Neuronal stem cell (in vitro differentiated cells): Measurements from ENCODE around the gene ASH1L.
A peak's percentile ranks its signal among the peaks of the same experiment; 100 is the strongest.

Experiments
- DNase-seq: peaks from one replicate; pipeline ENCODE4 v3.0.0-alpha.2; 2013; ENCODE audit warnings: low spot score
- H2AFZ ChIP-seq: one replicate; pipeline ENCODE4 v1.6.1; 2013; ENCODE audit warnings: mild to moderate bottlenecking, low read length, inconsistent platforms
- H2AK5ac ChIP-seq: 2 replicates; pipeline ENCODE4 v1.6.1; 2013; ENCODE audit warnings: low read depth, mild to moderate bottlenecking, inconsistent platforms, low read length, moderate library complexity, mixed read lengths
- H2BK120ac ChIP-seq: 2 replicates; pipeline ENCODE4 v1.6.1; 2013; ENCODE audit warnings: low read depth, mild to moderate bottlenecking, inconsistent platforms, low read length, moderate library complexity, mixed read lengths
- H2BK12ac ChIP-seq: one replicate; pipeline ENCODE4 v1.6.1; 2013; ENCODE audit warnings: low read length, inconsistent platforms
- H2BK15ac ChIP-seq: 2 replicates; pipeline ENCODE4 v1.6.1; 2013; ENCODE audit warnings: mild to moderate bottlenecking, low read length, inconsistent platforms, mixed read lengths
- H2BK5ac ChIP-seq: one replicate; pipeline ENCODE4 v1.6.1; 2013; ENCODE audit warnings: inconsistent platforms, mild to moderate bottlenecking, low read length, moderate library complexity
- H3K14ac ChIP-seq: one replicate; pipeline ENCODE4 v1.6.1; 2013; ENCODE audit warnings: low read length, inconsistent platforms
- H3K18ac ChIP-seq: 2 replicates; pipeline ENCODE4 v1.6.1; 2013; ENCODE audit warnings: low read length, inconsistent platforms
- H3K23ac ChIP-seq: 2 replicates; pipeline ENCODE4 v1.6.1; 2013; ENCODE audit warnings: low read depth, mild to moderate bottlenecking, mixed read lengths, low read length, inconsistent platforms; ENCODE audit not compliant: poor library complexity
- H3K27ac ChIP-seq: replicated peaks from 3 replicates; pipeline ENCODE4 v1.5.1; 2013; ENCODE audit warnings: low read length, inconsistent platforms
- H3K27me3 ChIP-seq, 3 experiments: 2 replicates each; pipeline ENCODE4 v1.6.1; 2013; ENCODE audit warnings: low read length in 3 of 3, mild to moderate bottlenecking in 2 of 3, inconsistent platforms in 1 of 3, low read depth in 1 of 3, mixed read lengths in 1 of 3, moderate library complexity in 1 of 3; ENCODE audit not compliant: control insufficient read depth in 3 of 3, insufficient read depth in 3 of 3
- H3K36me3 ChIP-seq, 2 donors: replicated peaks in 1 of 2; 2 replicates each; pipeline ENCODE4 v1.6.1; 2013; ENCODE audit warnings: low read length in 2 of 2; ENCODE audit not compliant: control insufficient read depth in 2 of 2, insufficient read depth in 2 of 2
- H3K4ac ChIP-seq: 2 replicates; pipeline ENCODE4 v1.6.1; 2013; ENCODE audit warnings: inconsistent platforms, mild to moderate bottlenecking, low read length, moderate library complexity
- H3K4me1 ChIP-seq, 2 donors: 1 replicate in 1 of 2; 2 replicates in 1 of 2; pipeline ENCODE4 v1.6.1; 2013; ENCODE audit warnings: low read length in 2 of 2, low read depth in 1 of 2; ENCODE audit not compliant: control insufficient read depth in 2 of 2, insufficient read depth in 1 of 2
- H3K4me2 ChIP-seq: one replicate; pipeline ENCODE4 v1.6.1; 2013; ENCODE audit warnings: mild to moderate bottlenecking, low read length, inconsistent platforms; ENCODE audit not compliant: insufficient read depth, poor library complexity, severe bottlenecking
- H3K4me3 ChIP-seq, 2 donors: 2 replicates each; pipeline ENCODE4 v1.5.1; 2013; ENCODE audit warnings: low read length in 2 of 2, mild to moderate bottlenecking in 2 of 2, inconsistent platforms in 1 of 2, moderate library complexity in 1 of 2
- H3K79me1 ChIP-seq: one replicate; pipeline ENCODE4 v1.6.1; 2013; ENCODE audit warnings: low read depth, mild to moderate bottlenecking, inconsistent platforms, low read length, moderate library complexity
- H3K9ac ChIP-seq: one replicate; pipeline ENCODE4 v1.6.1; 2013; ENCODE audit warnings: mild to moderate bottlenecking, low read depth, low read length, inconsistent platforms; ENCODE audit not compliant: poor library complexity
- H3K9me3 ChIP-seq, 2 donors: replicated peaks in 1 of 2; 2 replicates each; pipeline versions ENCODE3 to v1.6.1; 2013; ENCODE audit warnings: low read length in 2 of 2, mild to moderate bottlenecking in 2 of 2, inconsistent platforms in 1 of 2, low read depth in 1 of 2, mixed read lengths in 1 of 2, moderate library complexity in 1 of 2; ENCODE audit not compliant: control insufficient read depth in 2 of 2, insufficient read depth in 1 of 2
- H4K8ac ChIP-seq: one replicate; pipeline ENCODE4 v1.6.1; 2013; ENCODE audit warnings: low read depth, mild to moderate bottlenecking, inconsistent platforms, low read length, moderate library complexity
- H4K91ac ChIP-seq: one replicate; pipeline ENCODE4 v1.6.1; 2013; ENCODE audit warnings: low read length, low read depth, mild to moderate bottlenecking, inconsistent platforms; ENCODE audit not compliant: poor library complexity
- WGBS, 2 donors: extraction: QIAGEN DNeasy Blood & Tissue Kit; methylation state at CpG; one replicate each; pipeline ENCODE4 v1.1.7; 2013; ENCODE audit warnings: missing lambda C conversion rate in 2 of 2, mixed read lengths in 1 of 2; ENCODE audit not compliant: insufficient read length in 2 of 2, insufficient replicate concordance in 1 of 2; ENCODE audit errors: extremely low coverage in 2 of 2; 5-methylcytosine and 5-hydroxymethylcytosine counted together

Gene ASH1L

GRCh38 chr1:155322953-155323728 lies 239.5 kb downstream of the ASH1L start:
- peak; percentile 94 for DNase-seq
- Histone ChIP-seq H3K79me1 (peaks cover 20% of the 10 kb centered on the region), H2AFZ (peak overlapping the region; percentile 92), H4K91ac (no peak overlapping the region), H2BK120ac (peak overlapping the region; percentile 17), H3K18ac (peak overlapping the region; percentile 97), H3K27me3 (no peaks in the 10 kb centered on the region), H4K8ac (no peak overlapping the region), H3K4ac (no peak overlapping the region), H3K9ac (peak overlapping the region; percentile 85), H2AK5ac (peak overlapping the region; percentile 85), H3K27ac (peak overlapping the region; percentile 98), H3K9me3 (no peaks in the 10 kb centered on the region), H3K14ac (no peak overlapping the region), H3K4me2 (peak overlapping the region; percentile 96), H3K23ac (peak overlapping the region; percentile 92), H2BK15ac (peak overlapping the region; percentile 40), H3K36me3 (peaks cover 37 to 66% of the 10 kb centered on the region in 2 donors), H2BK12ac (no peak overlapping the region), H3K4me3 (peak overlapping the region; percentile 76 to 90), H2BK5ac (peak overlapping the region; percentile 89), H3K4me1 (peaks cover 24 to 25% of the 10 kb centered on the region in 2 donors)
- WGBS, 2 donors = no CpG with 5 or more reads among the region's 58 CpGs

GRCh38 chr1:155322571-155322952 lies 240.0 kb downstream of the ASH1L start:
- Histone ChIP-seq H2AK5ac (peak overlapping the region; percentile 64), H3K23ac (no peak overlapping the region), H3K9me3 (no peaks in the 10 kb centered on the region), H2BK12ac (no peak overlapping the region), H2BK15ac (peak overlapping the region; percentile 40), H3K9ac (peak overlapping the region; percentile 81), H3K18ac (peak overlapping the region; percentile 67), H2BK120ac (peak overlapping the region; percentile 17), H3K27me3 (no peaks in the 10 kb centered on the region), H4K91ac (no peak overlapping the region), H3K36me3 (peaks cover 37 to 66% of the 10 kb centered on the region in 2 donors), H2BK5ac (peak overlapping the region; percentile 89), H3K27ac (peak overlapping the region; percentile 98), H3K4ac (no peak overlapping the region), H3K4me2 (peak overlapping the region; percentile 96), H3K4me3 (peak overlapping the region; percentile 76 to 90), H3K14ac (no peak overlapping the region), H3K79me1 (peaks cover 22% of the 10 kb centered on the region), H2AFZ (peak overlapping the region; percentile 92), H3K4me1 (peaks cover 22 to 25% of the 10 kb centered on the region in 2 donors), H4K8ac (no peak overlapping the region)
- WGBS, 2 donors = no CpG with 5 or more reads among the region's 28 CpGs
- DNase-seq = no peak

GRCh38 chr1:155321639-155322503 lies 240.7 kb downstream of the ASH1L start:
- Histone ChIP-seq H3K9ac (peak overlapping the region; percentile 78), H3K4me1 (peaks cover 22 to 25% of the 10 kb centered on the region in 2 donors), H4K8ac (no peak overlapping the region), H2BK12ac (no peak overlapping the region), H2AK5ac (peak overlapping the region; percentile 42), H2BK15ac (peak overlapping the region; percentile 13), H3K23ac (no peak overlapping the region), H3K27ac (no peak overlapping the region), H3K4me3 (peak overlapping the region; percentile 66 to 76), H4K91ac (no peak overlapping the region), H3K9me3 (no peaks in the 10 kb centered on the region), H3K4me2 (peak overlapping the region; percentile 96), H2BK5ac (no peak overlapping the region), H3K4ac (no peak overlapping the region), H3K36me3 (peaks cover 38 to 66% of the 10 kb centered on the region in 2 donors), H2BK120ac (no peak overlapping the region), H3K27me3 (no peaks in the 10 kb centered on the region), H3K14ac (no peak overlapping the region), H3K79me1 (peaks cover 22% of the 10 kb centered on the region), H2AFZ (peak overlapping the region; percentile 92), H3K18ac (no peak overlapping the region)
- no peak for DNase-seq
- WGBS, 2 donors = no CpG with 5 or more reads among the region's 27 CpGs
